NCI-H2196 treated with DMSO at 0.1 percent for 48 hours (cell line): ENCODE results near the gene TRAPPC2L.
"Not testable (repeated sequence)": the region's sequence is repeated elsewhere in the genome, so short reads cannot be mapped to it uniquely, and the experiment has no call there.

Source experiments
- DNase-seq: peaks from one replicate; lab custom pipeline; 2025; ENCODE audit not compliant: unreplicated experiment; lab: John Stamatoyannopoulos, UW

Gene TRAPPC2L

GRCh38 chr16:88818575-88818874, 38.4 kb upstream of the TRAPPC2L start:
- no peak for DNase-seq

DNA sequence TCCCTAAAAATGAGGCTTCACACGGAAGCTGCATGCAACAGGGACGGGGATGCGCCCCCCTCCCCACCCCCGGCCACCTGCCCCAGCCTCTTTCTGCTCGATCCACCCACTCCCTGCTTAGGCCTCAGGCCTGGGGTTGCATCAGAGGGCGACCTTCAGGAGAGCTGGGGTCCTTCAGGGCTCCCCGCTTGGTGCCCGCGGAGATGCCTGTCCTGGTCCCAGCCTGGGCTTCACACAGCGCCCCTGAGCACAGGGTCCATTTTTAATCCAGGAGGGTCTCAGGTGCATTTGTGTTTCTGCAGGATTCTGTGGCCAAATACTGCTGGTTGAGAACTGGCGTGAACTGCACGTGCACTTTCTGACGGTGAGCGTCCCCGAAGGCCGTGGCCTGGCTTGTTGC, 37.8 kb upstream of the TRAPPC2L start:
- DNase-seq = no peak

- DNase-seq = no peak
Measured at GRCh38 chr16:88820385-88821025, 36.4 kb upstream of the TRAPPC2L start.

GRCh38 chr16:88821168-88821850, 35.6 kb upstream of the TRAPPC2L start:
- no peak for DNase-seq

DNA sequence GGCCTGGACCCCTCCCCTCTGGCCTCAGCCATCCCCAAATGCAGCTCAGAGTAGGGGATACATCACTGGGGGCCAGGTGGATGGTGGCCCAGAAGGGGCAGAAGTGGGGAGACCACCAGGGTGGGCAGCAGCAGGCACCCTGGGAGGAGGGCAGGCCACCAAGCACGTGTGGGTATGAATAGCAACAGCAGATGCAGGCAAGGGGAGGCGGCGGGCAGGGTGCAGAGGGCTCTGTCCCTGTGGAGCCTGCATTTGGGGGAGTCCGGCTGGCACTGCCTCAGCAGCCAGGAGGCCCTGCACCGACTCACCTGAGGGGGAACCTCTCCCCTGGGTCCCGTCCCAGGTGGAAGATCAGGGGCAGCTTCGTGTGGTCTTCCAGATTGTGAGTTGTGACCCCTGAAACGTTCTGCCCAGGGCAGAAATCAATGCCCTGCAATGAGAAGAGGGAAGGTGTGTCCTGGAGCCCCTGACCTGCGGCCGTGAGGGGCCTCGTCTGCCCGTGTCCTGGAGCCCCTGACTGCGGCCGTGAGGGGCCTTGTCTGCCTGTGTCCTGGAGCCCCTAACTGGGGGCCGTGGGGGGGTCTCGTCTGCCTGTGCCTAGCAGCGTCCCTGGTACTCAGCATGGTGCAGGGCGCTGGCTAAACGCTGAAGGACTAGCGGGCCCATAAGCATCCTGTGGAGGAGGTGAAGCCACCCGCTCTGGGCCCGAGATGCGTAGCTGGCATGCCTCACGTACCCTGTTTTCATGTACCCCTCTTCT, 34.5 kb upstream of the TRAPPC2L start:
- no peak for DNase-seq

DNA sequence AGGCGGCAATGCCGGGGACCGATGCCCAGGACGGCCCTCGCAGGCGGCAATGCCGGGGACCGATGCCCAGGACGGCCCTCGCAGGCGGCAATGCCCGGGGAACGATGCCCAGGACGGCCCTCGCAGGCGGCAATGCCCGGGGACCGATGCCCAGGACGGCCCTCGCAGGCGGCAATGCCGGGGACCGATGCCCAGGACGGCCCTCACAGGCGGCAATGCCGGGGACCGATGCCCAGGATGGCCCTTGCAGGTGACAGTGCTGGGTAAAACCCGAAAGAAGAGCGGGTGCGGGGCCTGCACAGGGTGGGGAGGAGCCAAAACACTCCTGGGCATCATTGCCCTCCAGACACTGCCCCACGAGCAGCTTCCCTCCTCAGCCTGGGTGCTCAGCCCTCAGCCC, 33.3 kb upstream of the TRAPPC2L start:
- DNase-seq = not testable (repeated sequence)

DNA sequence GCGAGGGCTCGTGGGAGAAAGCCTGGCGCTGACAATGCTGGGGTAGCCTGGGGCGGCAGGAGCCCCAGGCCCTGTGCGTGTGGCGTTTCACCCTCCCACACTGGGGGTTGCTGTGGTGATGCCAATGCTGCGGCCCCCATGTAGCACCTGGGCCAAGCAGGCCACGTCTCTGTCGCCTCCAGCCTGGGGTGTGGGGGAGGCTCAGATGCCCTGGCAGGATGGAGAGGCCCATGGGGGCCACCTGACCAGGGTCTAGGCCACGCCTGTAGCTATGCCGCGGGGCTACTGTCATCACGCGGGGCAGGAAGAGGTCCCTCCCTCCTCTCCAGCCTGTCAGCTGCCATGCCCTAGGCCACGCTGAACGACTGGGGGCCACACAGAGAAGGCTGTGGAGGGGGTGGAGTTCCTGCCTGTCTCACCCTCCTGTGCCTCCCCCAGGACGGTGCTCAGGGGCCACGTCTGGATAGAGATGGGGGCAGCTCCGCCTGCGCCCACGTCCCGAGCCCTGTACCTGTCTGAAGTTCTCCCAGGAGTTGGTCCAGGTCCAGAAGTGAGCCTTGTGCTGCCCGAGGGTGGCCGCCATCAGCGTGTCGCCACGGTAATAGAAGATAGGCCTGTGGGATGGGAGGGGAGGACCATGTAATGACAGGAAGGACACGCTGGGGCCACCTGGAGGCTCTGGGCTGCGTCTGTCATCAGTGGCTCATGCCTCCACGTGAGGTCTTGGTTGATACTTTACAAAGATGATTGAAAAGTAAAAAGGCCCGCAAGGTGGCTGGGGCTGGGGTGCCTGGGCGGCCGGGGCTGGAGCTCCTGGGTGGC, 32.5 kb upstream of the TRAPPC2L start:
- DNase-seq = no peak

DNA sequence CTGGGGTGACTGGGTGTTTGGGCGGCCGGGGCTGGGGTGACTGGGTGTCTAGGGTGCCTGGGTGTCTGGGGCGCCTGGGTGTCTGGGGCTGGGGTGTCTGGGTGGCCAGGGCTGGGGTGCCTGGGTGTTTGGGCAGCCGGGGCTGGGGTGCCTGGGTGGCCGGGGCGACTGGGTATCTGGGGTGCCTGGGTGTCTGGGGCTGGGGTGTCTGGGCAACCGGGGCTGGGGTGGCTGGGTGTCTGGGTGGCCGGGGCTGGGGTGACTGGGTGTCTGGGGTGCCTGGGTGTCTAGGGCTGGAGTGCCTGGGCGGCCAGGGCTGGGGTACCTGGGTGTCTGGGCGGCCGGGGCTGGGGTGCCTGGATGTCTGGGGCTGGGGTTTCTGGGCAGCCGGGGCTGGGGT, 31.8 kb upstream of the TRAPPC2L start:
- no peak for DNase-seq

DNA sequence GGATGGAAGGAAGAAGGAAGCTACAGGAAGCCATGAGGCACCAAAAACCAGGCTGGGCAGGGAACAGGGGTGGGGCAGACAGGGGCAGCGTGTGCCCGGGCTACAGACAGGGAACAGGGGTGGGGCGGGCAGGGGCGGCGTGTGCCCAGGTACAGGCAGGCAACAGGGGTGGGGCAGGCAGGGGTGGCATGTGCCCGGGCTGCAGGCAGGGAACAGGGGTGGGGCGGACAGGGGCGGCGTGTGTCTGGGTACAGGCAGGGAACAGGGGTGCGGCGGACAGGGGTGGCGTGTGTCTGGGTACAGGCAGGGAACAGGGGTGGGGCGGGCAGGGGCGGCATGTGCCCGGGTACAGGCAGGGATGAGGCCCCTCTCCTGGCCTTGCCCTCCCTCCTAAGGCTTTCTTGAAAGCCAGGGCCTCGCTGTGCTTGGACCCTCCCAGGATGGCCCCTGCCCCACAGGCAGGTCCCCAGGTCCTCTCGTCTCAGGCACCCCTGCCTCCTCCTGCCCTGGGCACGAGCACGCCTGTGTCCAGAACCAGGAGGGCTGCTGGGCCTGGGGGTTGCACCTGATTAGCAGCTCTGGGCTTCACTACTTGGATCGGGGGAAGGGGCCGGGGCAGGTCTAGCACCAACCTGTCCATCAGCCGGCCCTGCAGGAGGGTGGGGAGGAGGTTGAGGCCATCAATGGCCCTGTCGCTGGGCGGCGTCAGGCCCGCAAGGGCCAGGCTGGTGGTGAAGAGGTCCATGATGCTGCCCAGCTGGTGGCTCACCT, 30.7 kb upstream of the TRAPPC2L start:
- DNase-seq = no peak

DNA sequence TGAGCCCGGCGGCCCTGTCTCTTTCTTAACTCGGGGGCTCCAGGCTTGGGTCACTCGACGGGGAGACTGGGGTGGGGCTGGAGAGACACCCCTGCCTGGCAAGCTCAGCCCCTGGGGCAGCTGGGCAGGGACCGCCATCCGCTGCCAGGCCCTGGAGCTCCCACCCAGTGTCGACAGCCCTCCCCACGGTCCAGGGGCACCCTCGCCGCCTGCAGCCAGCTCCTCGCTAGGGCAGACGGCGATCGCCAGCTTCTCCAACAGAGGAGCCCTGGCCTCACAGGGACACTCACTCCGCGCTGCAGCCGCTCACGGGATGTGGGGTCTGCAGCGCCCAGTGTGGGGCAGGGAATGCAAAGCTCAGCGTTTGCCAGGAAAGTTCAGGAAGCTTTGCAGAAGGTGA, 29.2 kb upstream of the TRAPPC2L start:
- DNase-seq = no peak

- DNase-seq = no peak
Measured at GRCh38 chr16:88828711-88829110, 28.2 kb upstream of the TRAPPC2L start.

GRCh38 chr16:88830258-88830657, 26.7 kb upstream of the TRAPPC2L start:
- no peak for DNase-seq

- no peak for DNase-seq
Measured at GRCh38 chr16:88830783-88831182, 26.1 kb upstream of the TRAPPC2L start.

- DNase-seq = no peak
Measured at GRCh38 chr16:88831838-88832237, 25.1 kb upstream of the TRAPPC2L start.

GRCh38 chr16:88833086-88833485, 23.8 kb upstream of the TRAPPC2L start:
- DNase-seq = no peak

- DNase-seq = no peak
Measured at GRCh38 chr16:88834670-88835069, 22.3 kb upstream of the TRAPPC2L start.

- no peak for DNase-seq
Measured at GRCh38 chr16:88835383-88835782, 21.5 kb upstream of the TRAPPC2L start.

DNA sequence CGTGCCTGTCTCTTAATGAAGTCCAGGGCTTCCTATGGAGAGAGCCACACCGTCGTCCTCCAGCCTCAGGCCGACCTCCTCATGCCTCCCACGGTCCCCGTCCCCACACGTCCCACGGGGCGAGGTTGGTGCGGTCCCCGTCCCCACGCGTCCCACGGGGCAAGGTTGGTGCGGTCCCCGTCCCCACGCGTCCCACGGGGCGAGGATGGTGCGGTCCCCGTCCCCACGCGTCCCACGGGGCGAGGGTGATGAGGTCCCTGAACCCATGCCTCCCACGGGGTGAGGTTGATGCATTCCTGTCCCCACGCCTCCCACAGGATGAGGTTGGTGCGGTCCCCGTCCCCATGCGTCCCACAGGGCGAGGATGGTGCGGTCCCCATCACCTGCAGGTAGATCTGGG, 21.1 kb upstream of the TRAPPC2L start:
- DNase-seq = no peak

DNA sequence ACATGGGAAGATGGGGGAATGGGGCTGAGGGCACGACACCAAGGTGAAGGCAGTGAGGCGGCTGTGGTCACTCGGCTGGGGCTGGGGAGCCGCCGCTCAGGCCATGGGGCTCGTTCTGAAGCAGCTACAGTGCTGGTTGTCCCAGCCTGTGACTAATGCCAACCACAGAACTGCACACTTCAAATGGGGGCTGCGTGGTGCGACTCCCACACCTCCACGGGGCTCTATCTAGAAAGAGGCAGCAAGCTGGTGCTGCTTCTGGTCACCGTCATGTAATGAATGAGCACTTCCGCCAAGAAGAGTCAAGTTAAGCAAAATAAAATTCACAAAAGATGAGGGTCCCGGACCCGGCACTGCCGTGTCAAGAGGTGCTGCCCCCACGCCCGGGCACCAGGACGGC, 20.1 kb upstream of the TRAPPC2L start:
- DNase-seq = no peak

DNA sequence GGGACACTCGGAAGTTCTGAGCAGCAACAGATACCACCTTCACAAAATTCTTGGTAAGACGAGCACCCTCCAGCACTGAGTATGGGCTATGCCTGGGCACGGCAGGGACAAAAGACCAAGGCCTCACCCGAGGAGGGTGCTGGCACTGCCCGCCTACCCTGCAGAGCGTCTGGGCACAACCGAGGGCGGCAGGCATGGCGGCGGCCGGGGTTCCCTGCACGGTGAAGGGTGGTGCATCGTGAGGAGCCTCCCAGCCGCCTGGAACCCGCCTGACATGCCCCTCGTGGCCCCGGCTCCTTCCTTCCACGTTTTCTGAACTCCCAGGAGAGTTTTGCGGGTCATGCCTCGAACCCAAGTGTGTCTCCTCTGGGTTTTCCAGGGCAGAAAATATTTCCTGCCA, 19.1 kb upstream of the TRAPPC2L start:
- DNase-seq = no peak

DNA sequence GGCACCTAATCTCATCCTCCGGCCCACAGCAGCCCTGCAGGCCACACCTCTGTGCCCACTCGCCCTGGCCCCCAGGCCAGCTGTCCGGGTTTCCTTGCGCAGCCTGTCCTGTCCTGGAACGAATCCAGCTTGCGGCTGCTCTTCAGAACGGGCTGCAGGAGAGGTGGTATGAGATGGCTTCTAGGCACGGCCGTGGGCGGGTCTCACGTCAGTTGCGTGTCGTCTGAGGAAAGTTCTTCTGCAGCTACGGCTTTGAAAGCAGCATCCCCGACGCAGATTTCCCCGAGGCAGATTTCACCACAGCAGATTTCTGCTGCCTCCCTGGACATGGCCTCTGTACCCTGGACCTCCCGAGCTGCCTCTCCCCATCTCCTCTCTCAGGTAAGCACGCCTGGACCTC, 18.4 kb upstream of the TRAPPC2L start:
- DNase-seq = no peak
